Measurements from ENCODE around the gene POC1A. TPM values are rescaled to one million over a fixed set of nuclear protein-coding genes. Genes with fewer than 3 reads are reported as not detected.

POC1A gene
- total and polyA plus RNA-seq, 10 of the 15 experiments (the other 5 are each of a cell fraction or from before 2014, with no cell fraction given) = 8.5 to 49.8 (median 23.5) TPM

GRCh38 chr3:52174896-52175295, 20.7 kb upstream of the POC1A start:
- in situ Hi-C loops (cut with MboI) = no loop called here
- 68% methylated on average over 9 of the region's 9 CpGs for WGBS (ENCODE audit: insufficient coverage, insufficient replicate concordance, low lambda C conversion rate, missing lambda C conversion rate)
- intact Hi-C loops (cut with micrococcal nuclease; ENCODE audit: unreplicated experiment) = no loop called here
- POLR2A ChIA-PET = no interaction called here
- H3K9ac ChIP-seq (ENCODE audit: control insufficient read depth, insufficient read depth, low read length) = no peak overlapping the region
- SMC1A ChIA-PET (ENCODE audit: uncharacterized antibody, unreplicated experiment) = no interaction called here
- no peak for TF ChIP-seq USF2 (IDR thresholded peaks at IDR 0.05; ENCODE audit: borderline replicate concordance, low read depth, low read length)
- no peak for TF ChIP-seq CREM (IDR thresholded peaks at IDR 0.05; ENCODE audit: low read depth)
- TF ChIP-seq NR2C2 (IDR thresholded peaks at IDR 0.05; ENCODE audit: borderline replicate concordance, control insufficient read depth, insufficient read length, low read depth) = no peak
- TF ChIP-seq, protein P1, sequence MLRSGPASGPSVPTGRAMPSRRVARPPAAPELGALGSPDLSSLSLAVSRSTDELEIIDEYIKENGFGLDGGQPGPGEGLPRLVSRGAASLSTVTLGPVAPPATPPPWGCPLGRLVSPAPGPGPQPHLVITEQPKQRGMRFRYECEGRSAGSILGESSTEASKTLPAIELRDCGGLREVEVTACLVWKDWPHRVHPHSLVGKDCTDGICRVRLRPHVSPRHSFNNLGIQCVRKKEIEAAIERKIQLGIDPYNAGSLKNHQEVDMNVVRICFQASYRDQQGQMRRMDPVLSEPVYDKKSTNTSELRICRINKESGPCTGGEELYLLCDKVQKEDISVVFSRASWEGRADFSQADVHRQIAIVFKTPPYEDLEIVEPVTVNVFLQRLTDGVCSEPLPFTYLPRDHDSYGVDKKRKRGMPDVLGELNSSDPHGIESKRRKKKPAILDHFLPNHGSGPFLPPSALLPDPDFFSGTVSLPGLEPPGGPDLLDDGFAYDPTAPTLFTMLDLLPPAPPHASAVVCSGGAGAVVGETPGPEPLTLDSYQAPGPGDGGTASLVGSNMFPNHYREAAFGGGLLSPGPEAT (IDR thresholded peaks at IDR 0.05; ENCODE audit: low read depth) = no peak
- H3K4me1 ChIP-seq (ENCODE audit: control insufficient read depth, insufficient read depth, low read length) = no peaks in the 10 kb centered on the region
- no peaks in the 10 kb centered on the region for H3K9me3 ChIP-seq (replicated peaks; ENCODE audit: control insufficient read depth, insufficient read depth, low read length)
- H2AFZ ChIP-seq (ENCODE audit: control insufficient read depth, low read depth, low read length) = no peak overlapping the region
- H3K4me2 ChIP-seq (ENCODE audit: control insufficient read depth, insufficient read depth) = no peak overlapping the region
- H3K27ac ChIP-seq (ENCODE audit: control insufficient read depth, insufficient read depth) = no peak overlapping the region
- CTCF ChIA-PET = no interaction called here
- H3K79me2 ChIP-seq (ENCODE audit: control insufficient read depth, insufficient read depth, low read length) = no peaks in the 10 kb centered on the region
- FAIRE-seq (no peak), ATAC-seq (no peak), DNase-seq (ENCODE audit: low read depth, low spot score) (no peak)
- no peaks in the 10 kb centered on the region for H3K27me3 ChIP-seq (replicated peaks in 1 of 2; ENCODE audit: control insufficient read depth in 2 of 2, insufficient read depth in 2 of 2, low read length in 1 of 2)
- RAD21 ChIA-PET (ENCODE audit: unreplicated experiment) = no interaction called here
- no peaks in the 10 kb centered on the region for H3K36me3 ChIP-seq (ENCODE audit: control insufficient read depth in 2 of 2, insufficient read depth in 2 of 2, low read length in 1 of 2)
- BruUV-seq (replicated peaks) = no TSS peak
- H3K4me3 ChIP-seq = no peak overlapping the region
- no peaks in the 10 kb centered on the region for H4K20me1 ChIP-seq (ENCODE audit: control insufficient read depth, insufficient read depth)

- ChIA-PET POLR2A (no interaction called here), CTCF (interaction anchor here (0.8 kb wide), 1 partner anchor 32 kb away, joined by 3 read pairs; no protein-coding TSS in a partner anchor), RAD21 (ENCODE audit: unreplicated experiment) (no interaction called here), SMC1A (ENCODE audit: uncharacterized antibody, unreplicated experiment) (no interaction called here)
- Histone ChIP-seq H3K9me3 (replicated peaks; ENCODE audit: control insufficient read depth, insufficient read depth, low read length) (no peaks in the 10 kb centered on the region), H3K27ac (ENCODE audit: control insufficient read depth, insufficient read depth) (no peak overlapping the region), H3K4me2 (ENCODE audit: control insufficient read depth, insufficient read depth) (no peak overlapping the region), H4K20me1 (ENCODE audit: control insufficient read depth, insufficient read depth) (no peaks in the 10 kb centered on the region), H3K4me1 (ENCODE audit: control insufficient read depth, insufficient read depth, low read length) (no peaks in the 10 kb centered on the region), H3K27me3 (replicated peaks in 1 of 2; ENCODE audit: control insufficient read depth in 2 of 2, insufficient read depth in 2 of 2, low read length in 1 of 2) (no peaks in the 10 kb centered on the region), H3K4me3 (no peak overlapping the region), H2AFZ (ENCODE audit: control insufficient read depth, low read depth, low read length) (no peak overlapping the region), H3K36me3 (ENCODE audit: control insufficient read depth in 2 of 2, insufficient read depth in 2 of 2, low read length in 1 of 2) (no peaks in the 10 kb centered on the region), H3K79me2 (ENCODE audit: control insufficient read depth, insufficient read depth, low read length) (no peaks in the 10 kb centered on the region), H3K9ac (ENCODE audit: control insufficient read depth, insufficient read depth, low read length) (no peak overlapping the region)
- ATAC-seq = no peak
- in situ Hi-C loops (cut with MboI) (no loop called here), intact Hi-C loops (cut with micrococcal nuclease; ENCODE audit: unreplicated experiment) (no loop called here)
- no peak for DNase-seq (ENCODE audit: low read depth, low spot score)
- WGBS (ENCODE audit: insufficient coverage, insufficient replicate concordance, low lambda C conversion rate, missing lambda C conversion rate) = 33% methylated on average over 1 of the region's 1 CpG
- no peak for FAIRE-seq
- BruUV-seq (replicated peaks) = no TSS peak
- TF ChIP-seq HDGF (IDR thresholded peaks at IDR 0.05) (no peak), SPI1 (IDR thresholded peaks at IDR 0.05; ENCODE audit: borderline replicate concordance, insufficient read depth, low read depth, low read length) (no peak), CEBPB (IDR thresholded peaks at IDR 0.05; ENCODE audit: borderline replicate concordance in 1 of 2, low read depth in 2 of 2, low read length in 2 of 2) (no peak)
- TF ChIP-seq, protein P2, sequence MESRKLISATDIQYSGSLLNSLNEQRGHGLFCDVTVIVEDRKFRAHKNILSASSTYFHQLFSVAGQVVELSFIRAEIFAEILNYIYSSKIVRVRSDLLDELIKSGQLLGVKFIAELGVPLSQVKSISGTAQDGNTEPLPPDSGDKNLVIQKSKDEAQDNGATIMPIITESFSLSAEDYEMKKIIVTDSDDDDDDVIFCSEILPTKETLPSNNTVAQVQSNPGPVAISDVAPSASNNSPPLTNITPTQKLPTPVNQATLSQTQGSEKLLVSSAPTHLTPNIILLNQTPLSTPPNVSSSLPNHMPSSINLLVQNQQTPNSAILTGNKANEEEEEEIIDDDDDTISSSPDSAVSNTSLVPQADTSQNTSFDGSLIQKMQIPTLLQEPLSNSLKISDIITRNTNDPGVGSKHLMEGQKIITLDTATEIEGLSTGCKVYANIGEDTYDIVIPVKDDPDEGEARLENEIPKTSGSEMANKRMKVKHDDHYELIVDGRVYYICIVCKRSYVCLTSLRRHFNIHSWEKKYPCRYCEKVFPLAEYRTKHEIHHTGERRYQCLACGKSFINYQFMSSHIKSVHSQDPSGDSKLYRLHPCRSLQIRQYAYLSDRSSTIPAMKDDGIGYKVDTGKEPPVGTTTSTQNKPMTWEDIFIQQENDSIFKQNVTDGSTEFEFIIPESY (IDR thresholded peaks at IDR 0.05) = no peak
- TF ChIP-seq, protein P3, sequence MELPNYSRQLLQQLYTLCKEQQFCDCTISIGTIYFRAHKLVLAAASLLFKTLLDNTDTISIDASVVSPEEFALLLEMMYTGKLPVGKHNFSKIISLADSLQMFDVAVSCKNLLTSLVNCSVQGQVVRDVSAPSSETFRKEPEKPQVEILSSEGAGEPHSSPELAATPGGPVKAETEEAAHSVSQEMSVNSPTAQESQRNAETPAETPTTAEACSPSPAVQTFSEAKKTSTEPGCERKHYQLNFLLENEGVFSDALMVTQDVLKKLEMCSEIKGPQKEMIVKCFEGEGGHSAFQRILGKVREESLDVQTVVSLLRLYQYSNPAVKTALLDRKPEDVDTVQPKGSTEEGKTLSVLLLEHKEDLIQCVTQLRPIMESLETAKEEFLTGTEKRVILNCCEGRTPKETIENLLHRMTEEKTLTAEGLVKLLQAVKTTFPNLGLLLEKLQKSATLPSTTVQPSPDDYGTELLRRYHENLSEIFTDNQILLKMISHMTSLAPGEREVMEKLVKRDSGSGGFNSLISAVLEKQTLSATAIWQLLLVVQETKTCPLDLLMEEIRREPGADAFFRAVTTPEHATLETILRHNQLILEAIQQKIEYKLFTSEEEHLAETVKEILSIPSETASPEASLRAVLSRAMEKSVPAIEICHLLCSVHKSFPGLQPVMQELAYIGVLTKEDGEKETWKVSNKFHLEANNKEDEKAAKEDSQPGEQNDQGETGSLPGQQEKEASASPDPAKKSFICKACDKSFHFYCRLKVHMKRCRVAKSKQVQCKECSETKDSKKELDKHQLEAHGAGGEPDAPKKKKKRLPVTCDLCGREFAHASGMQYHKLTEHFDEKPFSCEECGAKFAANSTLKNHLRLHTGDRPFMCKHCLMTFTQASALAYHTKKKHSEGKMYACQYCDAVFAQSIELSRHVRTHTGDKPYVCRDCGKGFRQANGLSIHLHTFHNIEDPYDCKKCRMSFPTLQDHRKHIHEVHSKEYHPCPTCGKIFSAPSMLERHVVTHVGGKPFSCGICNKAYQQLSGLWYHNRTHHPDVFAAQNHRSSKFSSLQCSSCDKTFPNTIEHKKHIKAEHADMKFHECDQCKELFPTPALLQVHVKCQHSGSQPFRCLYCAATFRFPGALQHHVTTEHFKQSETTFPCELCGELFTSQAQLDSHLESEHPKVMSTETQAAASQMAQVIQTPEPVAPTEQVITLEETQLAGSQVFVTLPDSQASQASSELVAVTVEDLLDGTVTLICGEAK (IDR thresholded peaks at IDR 0.05; ENCODE audit: borderline replicate concordance) = no peak
Measured at GRCh38 chr3:52173101-52173500, 18.9 kb upstream of the POC1A start.

All from GM12878 (cell line).